CD4-positive, alpha-beta T cell treated with Interleukin-15 for 1 hour (primary cell): ENCODE results near the gene CCDC77.

Source experiments
- DNase-seq: peaks from one replicate; pipeline ENCODE4 v3.0.0-alpha.2; 2020

The CCDC77 gene

GRCh38 chr12:482061-482460, 80.6 kb downstream of the CCDC77 start:
- DNase-seq, result no peak

GRCh38 chr12:484096-484495, 82.7 kb downstream of the CCDC77 start:
- no peak for DNase-seq

- no peak for DNase-seq
Measured at GRCh38 chr12:490260-490659, 88.8 kb downstream of the CCDC77 start.
